GM18868 (cell line): ENCODE data around the gene PPIL4.

Experiments used
- ATAC-seq: cut with Tn5 transposase; IDR thresholded peaks from one replicate; pipeline ENCODE4 v1.9.1; 2021; ENCODE audit warnings: mild to moderate bottlenecking, moderate library complexity; ENCODE audit not compliant: unreplicated experiment

Gene PPIL4

DNA sequence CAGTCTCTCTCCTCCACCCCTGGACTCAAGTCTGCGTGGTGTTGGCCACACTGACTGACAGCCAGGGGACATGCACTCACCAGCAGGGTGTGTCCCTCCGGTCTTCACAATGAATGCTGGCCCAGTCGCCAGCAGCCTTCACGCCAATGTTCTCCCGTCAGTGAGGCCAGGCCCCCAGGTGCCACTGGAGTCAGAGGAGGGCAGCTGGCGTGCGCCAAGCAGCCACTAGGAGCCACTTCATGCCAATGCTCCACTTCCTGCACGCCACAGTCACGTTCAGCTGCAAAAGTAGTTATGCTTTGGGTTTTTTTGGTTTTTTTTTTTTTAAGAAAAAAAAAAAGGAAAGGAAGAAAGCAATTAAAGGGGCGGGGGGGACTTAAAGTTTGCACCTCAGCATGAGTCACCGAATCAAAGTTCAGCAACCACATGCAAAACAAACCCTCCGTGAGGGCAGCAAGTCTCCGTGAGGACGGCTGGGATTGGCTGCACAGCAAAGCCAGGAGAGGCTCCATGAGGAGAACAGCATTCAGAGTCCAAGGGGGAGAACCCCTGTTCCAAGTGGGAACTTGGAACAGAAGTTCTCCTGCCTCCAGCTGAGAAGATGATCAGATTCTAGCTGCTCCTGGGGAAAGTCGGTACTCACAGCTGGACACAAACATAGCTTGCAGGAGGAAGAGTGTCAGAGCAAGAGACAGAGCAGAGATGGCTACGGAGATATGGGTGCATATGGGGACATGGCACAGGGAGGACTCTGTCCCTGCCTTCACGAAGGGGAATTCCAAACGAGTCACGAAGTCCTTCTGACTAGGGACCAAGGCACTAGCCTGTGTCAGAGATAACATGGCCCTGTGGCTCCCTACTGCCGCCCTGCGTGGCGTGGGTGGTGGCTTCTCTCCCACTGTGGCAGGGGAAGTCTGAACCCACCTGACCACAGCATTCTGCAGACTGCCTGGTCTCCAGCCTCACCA, 60.8 kb downstream of the PPIL4 start, which contains the start of gene ZC3H12D:
ZC3H12D (minus strand) TSS at position 282 of the 968 bp plus-strand sequence. CDS start 10,471 bp downstream, outside the sequence.
- ATAC-seq: peak; percentile 45

DNA sequence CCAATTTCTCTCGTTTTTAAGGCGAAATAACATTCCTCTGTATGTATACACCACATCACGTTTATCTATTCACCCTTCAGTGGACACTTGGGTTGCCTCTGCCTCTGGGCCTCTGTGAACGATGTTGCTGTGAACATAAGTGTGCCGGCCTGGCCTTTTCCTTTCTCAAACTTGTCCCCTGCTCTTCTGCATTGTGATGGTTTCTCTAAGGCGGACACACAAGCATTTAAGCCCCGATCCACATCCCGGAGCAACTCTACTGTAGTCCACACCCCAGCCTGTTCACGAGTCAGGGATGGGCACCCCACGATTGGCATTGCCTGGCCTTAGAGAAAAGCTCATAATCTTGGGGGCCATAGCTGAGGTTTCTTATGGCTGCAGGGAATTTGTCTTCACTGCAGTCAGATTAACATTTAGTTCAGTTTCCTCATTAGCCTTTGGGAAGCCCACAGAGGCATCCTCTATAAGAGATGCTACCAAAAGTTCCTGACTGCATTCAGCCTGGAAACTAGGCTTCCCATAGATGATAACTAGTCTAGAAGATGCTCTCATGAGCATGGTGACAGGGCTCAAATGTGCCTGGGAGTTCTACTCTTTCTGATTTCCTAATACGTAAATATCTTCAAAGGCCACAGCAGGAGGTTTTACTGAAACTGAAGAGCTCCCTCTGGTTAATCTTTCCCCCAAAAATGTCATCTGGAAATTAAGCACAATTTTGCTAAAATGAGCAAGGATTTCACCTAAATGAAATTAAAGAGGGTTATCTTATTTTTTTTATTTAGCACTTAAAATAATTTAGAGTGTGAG, 61.8 kb downstream of the PPIL4 start:
- ATAC-seq: no peak

DNA sequence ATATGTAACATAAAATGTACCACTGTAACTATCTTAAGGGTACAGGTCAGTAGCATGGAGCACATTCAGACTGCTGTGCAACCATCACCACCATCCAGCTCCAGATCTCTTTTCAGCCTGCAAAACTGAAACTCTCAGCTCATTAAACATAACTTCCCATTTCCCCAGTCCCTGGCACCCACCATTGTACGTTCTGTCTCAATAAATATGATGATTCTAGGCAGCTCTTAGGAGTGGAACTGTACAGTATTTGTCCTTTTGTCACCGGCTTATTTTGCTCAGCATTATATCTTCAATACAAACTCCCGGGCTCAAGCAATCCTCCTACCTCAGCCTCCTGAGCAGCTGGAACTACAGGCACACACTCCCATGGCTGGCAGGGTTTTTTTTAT, 62.5 kb downstream of the PPIL4 start:
- no peak for ATAC-seq

DNA sequence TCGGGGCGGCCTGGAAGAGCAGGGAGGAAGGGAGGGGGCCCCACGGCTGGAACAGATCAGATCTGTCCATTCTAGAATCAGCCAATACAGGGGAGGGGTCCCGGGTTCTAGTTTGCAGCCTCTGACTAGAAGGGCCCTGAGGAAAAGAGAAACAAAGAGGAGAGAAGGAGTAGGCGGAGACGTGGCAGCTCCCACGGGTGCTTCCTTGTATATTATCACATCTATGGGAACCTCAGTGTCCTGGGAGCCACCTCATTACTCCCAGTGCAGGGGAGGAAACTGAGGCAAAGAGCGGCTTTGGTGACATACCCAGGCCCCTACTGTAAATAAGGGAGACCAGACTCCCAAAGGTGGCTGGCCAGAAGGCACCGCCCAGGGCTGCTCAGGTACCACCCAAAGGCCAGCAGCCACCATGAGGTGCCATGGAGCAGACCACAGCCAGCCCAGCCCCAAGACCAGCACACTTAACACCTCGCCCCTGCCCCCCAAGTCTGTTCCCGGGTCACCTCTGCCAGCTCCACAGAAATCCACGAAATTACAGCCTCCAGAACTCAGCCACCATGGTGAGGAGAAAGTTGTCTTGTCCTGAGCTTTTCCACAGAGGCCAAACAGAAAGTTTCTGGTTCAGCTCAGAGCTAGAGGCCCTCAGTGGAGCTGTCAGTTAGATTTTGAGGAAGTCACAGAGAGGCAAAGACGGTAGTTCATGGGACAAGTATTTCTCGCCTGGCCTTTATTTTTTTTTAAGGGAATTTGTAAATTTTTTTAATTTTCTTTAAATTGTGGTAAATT, 63.1 kb downstream of the PPIL4 start:
- ATAC-seq: no peak

DNA sequence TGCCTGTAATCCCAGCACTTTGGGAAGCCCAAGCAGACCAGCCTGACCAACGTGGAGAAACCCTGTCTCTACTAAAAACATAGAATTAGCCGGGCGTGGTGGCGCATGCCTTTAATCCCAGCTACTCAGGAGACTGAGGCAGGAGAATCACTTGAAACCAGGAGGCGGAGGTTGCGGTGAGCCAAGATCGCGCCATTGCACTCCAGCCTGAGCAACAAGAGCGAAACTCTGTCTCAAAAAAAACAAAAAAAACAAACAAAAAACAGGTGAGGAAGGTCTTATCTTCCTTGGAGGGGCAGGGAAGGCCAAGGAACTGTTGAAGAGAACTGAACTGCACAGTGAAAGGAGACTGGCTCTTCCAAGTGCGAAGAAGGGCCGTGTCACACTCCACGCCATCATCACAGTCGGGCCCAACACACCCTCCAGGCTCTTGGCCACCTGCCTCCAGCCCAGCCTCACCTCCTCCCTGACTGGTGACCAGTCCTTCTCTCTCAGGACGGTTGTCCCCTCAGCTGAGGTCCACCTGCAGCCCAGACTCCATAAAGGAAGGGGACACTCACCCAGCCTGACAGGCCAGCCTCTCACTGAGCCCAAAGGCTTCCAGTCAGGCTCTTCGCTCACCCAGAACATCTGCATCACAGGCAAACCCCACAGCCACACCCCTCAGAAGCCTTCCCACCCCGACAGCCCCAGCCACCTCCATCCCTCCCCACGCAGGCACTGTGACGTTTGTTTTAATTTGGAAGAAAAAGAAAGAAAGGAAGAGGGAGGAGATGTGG, 65.2 kb downstream of the PPIL4 start:
- no peak for ATAC-seq

DNA sequence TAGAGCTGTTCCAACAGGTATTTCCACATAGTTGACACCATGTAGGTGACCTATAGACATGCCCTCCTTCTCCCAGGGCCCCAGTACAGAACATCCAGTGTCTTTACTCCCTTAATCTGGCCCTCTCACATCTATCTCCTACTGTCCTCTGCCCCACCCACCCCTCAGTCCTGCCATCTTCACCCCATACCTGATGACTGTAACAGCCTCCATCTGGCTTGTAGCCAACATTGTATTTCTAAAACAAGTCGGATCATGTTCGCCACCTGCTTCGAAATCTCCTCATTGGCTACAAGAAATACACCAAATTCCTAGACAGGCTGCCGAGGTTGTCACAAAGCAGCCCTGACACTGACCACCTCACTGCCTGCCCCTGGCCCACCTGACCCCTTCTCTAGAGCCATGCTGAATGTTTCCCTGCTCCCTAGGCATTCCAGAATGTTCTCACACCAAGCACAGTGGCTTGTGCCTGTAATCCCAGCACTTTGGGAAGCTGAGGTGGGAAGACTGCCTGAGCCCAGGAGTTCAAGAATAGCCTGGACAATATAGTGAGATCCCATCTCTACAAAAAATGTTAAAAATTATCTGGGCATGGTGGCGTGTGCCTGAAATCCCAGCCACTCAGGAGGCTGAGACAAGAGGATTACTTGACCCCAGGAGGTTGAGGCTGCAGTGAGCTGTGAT, 67.1 kb downstream of the PPIL4 start:
- ATAC-seq: no peak

DNA sequence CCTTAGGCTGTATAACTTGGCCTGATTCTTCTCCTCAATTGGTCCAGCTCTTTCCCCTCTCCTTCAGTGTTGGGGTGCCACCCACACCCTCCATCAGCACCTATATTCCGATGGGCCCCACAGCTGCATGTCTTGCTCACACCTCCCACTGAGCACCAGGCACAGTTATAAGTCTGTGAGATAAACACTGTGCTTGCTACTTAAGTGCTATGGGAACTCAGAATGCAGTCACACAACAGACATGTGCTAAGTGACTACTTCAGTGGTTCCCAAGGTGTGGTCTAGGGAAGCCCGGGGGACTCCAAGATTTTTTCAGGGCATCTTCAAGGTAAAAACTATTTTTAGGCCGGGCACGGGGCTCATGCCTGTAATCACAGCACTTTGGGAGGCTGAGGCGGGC, 68.3 kb downstream of the PPIL4 start:
- no peak for ATAC-seq

DNA sequence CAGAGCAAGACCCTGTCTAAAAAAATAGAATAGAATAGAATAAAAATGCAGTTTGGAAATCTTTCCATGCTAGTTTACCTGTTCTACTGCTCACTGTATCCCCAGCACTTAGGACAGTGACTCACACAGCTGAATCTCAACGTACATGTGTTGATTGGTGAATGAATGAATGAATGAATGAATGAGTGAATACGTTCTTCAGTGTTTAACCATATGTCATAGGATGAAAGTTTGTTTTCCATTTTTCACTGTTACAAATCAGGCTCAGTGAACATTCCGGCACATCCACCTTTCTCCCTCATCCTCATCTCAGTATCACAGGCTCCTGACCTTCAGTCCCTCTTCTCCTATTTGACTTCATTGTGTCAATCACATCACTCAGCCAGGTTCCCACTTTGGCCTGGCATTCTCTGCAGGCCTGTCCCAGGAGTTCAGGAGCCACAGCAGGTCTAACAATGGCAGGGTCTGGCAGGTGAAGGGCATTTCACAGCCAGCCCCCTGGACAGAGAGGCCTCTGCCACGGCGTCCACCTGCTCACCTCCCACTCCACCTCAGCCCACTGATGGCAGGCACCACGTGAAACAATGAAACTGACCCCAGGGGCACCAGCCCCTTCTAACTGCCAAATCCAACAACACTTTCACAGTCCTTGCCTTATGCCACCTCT, 68.9 kb downstream of the PPIL4 start:
- ATAC-seq: no peak

DNA sequence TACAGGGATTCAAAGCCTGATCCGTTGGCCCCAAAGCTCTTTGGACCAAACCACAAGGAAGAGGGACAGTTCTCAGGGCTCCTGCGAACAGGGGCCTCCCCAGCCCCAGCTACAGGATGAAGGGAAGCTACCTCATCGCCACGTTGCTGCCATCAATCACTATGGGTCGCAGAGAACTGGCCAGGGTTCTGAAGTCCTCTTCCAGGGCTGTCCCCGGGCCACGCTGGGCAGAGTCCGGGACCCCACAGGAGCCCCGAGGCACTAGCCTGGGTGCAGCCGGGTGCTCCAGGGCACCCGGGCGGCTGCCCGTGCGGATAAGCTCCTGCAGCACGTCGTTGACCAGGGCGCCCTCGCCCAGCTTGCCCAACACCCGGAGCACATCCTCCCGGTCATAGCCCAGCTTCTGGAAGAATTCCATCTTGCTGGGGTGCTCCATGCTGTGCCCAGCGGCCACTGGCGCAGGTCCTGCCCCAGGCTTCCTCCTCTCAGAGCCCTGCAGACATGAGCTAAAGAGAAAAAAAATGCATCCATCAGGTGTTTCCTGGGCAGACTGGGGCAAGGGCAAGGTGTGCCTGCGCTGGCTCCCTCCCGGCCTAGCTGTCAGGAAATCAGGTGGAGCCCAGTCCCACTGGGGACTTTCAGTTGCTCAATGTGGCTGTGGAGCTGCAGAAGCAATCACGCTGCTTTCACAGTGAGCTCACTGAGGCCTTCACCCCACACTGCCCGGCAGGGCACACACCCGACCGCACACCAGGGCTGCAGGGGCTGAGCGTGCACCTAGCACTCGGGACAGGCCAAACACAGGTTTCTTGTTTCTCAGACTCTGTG, 71.5 kb downstream of the PPIL4 start:
- ATAC-seq: peak; percentile 38

DNA sequence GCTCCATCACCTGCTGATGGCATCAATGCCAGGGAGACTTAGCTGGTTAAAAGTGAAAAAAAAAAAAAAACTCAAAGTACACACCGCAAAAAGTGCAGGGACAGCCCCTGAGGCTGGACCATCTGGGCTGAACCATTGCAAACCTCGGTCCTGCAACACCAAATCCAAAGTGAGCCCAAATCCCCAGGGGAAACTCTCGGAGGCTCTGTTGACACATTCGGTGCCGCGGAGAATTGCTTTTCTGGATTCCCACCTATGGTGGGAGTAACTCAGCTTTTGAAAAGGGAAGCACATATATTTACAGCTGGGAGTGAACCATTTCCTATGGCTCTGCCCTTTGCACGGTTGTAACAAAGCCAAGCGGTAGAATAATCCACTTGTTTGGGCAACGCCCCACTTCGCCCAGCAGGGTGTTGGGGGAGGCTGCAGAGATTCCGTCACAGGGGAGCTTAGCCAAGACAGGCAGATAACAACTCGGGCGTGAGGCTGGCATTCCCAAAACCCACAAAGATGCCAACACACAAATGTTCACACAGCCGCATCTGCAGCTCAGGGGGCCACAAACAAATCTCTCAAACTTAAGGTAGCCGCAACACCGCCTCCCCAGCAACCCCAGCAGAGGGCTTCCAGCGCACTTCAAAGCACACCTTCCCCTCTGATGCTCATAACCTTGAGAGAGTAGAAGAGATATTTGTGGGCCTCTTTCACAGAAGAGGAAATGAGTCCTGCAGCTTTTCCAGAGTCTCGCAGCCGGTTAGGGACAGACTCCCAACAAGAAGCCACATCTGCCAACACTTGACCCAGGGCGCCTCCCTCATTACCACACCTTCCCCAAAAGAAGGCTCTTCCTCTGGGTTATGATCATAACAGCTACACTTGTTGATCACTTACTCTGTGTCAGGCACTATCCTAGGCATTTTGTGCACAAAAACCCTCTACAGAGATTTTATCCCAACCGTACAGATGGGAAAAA, 72.5 kb downstream of the PPIL4 start:
- peak; percentile 19 for ATAC-seq

DNA sequence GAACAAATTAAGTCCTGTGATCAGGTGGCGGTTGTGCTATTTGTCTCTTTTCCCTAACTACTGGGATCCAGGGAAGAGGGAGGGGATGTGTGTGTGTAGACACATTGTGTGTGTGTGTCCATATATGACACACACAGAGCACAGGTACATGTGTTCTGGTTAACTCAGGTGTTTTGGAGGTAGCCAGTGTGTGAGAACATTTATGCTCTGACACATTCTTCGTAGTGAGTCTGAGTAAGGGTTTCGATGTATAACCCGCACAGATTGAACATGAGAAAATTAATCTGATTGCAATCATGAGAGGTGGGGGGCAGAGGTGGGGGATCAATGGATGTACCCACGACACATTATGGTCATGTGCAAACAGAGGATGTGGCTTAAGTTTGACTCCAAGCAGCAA, 73.6 kb downstream of the PPIL4 start:
- no peak for ATAC-seq

DNA sequence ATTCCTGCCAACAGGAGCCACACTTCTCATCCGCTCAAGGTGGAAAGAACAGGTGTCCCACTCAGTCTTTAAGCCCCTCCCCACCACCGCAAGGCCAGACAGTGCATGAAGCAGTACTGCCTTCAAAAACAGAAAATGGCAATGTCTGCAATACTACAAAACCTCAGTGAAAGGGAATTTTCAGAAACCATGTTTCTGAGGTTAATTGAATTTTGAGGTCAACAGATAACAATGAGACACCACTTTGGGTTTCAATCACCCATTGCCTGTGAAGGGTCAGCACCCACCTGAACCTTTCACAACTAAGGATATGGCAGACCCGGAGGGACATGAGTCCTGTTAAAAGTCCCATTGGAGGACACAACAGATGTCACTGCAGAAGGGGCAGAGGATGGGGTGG, 74.0 kb downstream of the PPIL4 start:
- peak; percentile 42 for ATAC-seq

DNA sequence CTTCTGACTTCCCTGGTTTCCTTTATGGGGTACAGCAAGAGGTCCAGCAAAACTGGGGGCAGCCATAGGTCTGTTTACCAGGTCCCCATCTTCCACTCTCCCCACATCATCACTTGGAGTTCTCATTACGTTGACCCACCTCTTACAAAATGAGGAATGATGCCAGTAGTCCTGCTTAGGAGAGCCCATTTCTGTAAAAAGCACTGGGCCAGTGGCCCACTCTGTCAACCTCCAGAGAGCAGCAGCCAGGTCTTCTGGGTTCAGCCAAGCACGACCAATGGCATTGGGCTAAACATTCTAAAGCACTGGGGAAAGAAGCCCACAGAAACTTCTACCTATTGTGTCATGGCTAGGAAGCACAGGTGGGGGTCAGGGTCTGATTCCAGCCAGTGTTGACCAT, 74.9 kb downstream of the PPIL4 start:
- no peak for ATAC-seq

DNA sequence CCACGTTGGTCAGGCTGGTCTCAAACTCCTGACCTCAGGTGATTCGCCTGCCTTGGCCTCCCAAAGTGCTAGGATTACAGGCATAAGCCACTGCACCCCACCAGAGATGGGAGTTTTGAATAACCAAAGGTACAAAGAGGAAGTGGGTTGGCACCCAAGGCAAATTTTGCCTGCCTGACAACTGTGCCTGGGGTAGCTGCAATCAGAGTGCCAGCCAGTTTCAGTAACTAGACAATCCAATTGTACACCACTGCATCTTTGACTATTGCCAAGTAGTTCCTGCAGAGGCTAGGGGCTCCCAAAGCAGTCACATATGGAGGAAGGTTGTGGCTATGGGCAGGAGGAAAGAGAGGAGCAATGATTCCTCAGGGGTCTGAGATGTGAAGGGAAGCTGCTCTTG, 77.7 kb downstream of the PPIL4 start:
- peak; percentile 20 for ATAC-seq

DNA sequence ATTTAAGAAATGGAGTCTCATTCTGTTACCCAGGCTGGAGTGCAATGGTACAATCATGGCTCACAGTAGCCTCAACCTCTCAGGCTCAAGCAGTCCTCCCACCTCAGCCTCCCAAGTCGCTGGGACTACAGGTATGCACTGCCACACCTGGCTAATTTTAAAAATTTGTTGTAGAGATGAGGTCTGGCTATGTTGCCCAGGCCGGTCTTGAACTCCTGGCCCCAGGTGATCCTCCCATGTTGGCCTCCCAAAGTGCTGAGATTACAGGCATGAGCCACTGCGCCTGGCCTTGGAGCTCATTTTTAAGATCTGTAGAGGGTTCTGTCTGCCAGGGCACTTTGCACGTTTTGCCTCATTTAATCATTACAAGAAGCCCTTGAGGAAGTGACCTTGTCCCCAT, 78.6 kb downstream of the PPIL4 start:
- no peak for ATAC-seq

DNA sequence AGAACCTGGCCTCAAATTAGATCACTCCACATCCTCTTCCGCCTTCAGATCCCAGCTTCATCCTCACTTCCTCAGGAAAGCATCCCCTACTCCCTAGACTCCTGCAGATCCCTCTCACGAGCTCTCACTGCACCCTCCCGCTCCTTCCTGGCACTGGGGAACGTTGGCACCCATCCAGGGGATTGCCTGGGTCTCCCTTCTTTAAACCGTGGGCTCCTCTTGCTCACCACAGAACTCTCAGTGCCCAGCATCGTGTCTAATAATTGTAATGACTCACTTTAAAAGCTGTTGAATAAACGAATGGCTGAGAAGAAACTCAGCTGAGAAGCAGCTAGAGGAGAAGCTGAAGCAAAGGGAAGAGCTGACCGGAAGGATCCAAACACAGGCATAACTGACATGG, 81.4 kb downstream of the PPIL4 start:
- no peak for ATAC-seq

DNA sequence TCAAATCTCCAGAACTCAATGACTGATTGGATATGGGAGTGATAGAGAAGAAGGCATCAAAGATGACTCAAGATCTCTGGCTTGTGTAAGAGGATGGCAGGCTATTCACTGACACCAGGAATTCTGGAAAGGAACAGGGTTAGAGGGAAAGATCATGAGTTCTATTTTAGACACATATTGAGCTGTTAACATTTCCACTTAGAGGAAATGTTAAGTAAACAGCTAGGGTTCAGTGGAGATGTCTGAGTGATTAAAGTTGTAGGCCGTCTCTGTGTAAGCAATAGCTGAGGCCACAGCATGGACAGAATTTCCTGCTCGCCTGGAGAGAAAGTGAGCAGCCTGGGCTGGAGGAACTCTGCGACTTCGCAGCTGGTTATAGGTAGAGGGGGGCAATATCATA, 82.1 kb downstream of the PPIL4 start:
- ATAC-seq: no peak
